ENCODE results near the gene KLHDC10. TPM values are rescaled to one million over a fixed set of nuclear protein-coding genes. Genes with fewer than 3 reads are reported as not detected.

The KLHDC10 gene
- total RNA-seq, 4 donors from 2014 or later: 17.0 to 28.8 (median 23.0) TPM

DNA sequence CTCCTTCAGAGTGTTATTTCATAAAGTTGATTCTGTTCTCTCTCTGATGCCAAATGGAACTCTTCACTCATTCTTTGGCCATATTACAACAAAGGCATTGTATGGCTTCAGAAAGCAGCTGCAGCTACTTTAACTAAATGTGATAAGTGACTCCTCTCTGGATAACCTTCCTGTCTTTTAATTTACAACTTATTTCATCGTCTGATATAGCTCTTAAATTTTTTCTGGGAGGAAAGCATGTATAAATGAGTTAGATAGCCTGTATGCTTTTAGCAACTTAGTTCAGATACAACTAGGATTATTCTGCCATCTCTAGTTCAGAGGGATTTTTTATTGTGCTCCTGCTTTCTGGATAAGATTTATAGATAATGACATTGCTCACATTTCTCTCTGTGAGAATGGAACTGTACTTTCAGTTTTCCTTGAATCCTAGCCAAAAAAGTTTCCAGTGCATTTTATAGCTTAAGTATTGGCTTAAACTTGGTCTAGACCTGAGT lies 57.5 kb downstream of the KLHDC10 start:
- Histone ChIP-seq H3K27me3 (no peaks in the 10 kb centered on the region), H3K27ac (peak overlapping the region in 2 of 4 donors; percentile 2 to 8), H3K36me3 (peaks cover 4 to 82% of the 10 kb centered on the region in 2 donors), H3K4me1 (peaks cover 0 to 20% (median 9%) of the 10 kb centered on the region in 3 donors), H3K4me3 (no peak overlapping the region), H3K9me3 (no peaks in the 10 kb centered on the region)
- TF ChIP-seq, protein P1, sequence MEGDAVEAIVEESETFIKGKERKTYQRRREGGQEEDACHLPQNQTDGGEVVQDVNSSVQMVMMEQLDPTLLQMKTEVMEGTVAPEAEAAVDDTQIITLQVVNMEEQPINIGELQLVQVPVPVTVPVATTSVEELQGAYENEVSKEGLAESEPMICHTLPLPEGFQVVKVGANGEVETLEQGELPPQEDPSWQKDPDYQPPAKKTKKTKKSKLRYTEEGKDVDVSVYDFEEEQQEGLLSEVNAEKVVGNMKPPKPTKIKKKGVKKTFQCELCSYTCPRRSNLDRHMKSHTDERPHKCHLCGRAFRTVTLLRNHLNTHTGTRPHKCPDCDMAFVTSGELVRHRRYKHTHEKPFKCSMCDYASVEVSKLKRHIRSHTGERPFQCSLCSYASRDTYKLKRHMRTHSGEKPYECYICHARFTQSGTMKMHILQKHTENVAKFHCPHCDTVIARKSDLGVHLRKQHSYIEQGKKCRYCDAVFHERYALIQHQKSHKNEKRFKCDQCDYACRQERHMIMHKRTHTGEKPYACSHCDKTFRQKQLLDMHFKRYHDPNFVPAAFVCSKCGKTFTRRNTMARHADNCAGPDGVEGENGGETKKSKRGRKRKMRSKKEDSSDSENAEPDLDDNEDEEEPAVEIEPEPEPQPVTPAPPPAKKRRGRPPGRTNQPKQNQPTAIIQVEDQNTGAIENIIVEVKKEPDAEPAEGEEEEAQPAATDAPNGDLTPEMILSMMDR (IDR thresholded peaks at IDR 0.05): no peak
- no peak for TF ChIP-seq EP300 (IDR thresholded peaks at IDR 0.05)
- no peak for TF ChIP-seq POLR2A (IDR thresholded peaks at IDR 0.05)
- TF ChIP-seq POLR2AphosphoS5 (IDR thresholded peaks at IDR 0.05): no peak
- ATAC-seq: no peak
- 0 to 22% methylated on average over 1 of the region's 1 CpG for WGBS, 2 donors (ENCODE audit: low coverage in 1 of 2)

DNA sequence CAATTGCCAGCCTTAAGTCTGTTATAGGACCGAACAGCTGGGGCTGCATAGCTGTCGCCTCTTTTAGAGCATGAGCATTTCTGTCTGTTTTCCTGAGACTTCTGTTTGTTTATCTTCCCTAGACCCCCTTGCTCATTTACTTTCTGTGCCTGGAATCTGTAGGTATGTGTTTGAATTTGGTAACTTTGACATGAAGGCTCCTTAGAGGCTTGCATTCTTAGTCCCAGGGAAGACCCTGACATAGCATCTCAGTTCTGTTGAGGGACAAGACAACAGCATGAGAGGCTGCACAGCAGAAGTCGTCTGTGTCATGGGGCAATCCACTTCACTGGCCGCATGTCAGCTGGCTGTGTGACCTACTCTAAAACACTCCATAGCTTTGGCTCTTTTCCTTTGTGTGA lies 58.7 kb downstream of the KLHDC10 start:
- Histone ChIP-seq H3K4me1 (peaks cover 0 to 20% (median 9%) of the 10 kb centered on the region in 3 donors), H3K4me3 (no peak overlapping the region), H3K27ac (no peak overlapping the region), H3K9me3 (no peaks in the 10 kb centered on the region), H3K36me3 (peaks cover 4 to 82% of the 10 kb centered on the region in 2 donors), H3K27me3 (no peaks in the 10 kb centered on the region)
- TF ChIP-seq, protein P1 (IDR thresholded peaks at IDR 0.05): no peak
- TF ChIP-seq EP300 (IDR thresholded peaks at IDR 0.05): no peak
- 81 to 100% methylated on average over 2 of the region's 4 CpGs for WGBS, 2 donors (ENCODE audit: low coverage in 1 of 2)
- ATAC-seq: no peak

DNA sequence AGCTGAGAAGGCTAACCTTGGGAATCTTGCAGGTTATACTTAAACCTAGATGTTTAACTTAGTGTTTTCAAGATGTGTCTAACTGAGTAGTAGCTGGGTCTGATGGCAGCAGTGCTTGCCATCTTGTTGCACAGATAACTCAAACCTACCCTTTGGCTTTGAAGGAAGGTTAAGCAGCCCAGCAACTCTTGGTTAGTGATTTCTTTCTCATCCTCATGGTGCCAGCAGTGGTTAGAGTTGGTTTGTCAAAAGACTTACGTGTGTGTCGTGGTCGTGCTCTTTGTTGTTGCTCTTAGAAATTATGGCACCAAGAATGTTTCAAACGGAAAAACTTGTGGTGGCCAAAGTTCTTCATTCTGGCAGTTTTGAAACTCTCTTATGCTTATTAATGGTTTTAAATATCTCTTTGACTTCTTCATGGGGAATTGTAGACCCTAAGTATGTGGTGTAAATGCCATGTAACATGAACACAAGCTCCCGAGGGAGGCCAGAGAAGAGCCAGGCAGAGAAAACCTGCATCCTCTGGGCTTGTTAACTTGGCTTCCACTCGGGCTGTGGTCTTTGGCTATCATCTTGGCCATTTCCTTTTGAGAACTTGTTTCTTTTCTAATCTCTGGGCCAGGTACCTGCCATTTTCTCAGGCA lies 61.0 kb downstream of the KLHDC10 start:
- no peaks in the 10 kb centered on the region for H3K27me3 ChIP-seq
- no peaks in the 10 kb centered on the region for H3K9me3 ChIP-seq
- no peak for TF ChIP-seq EP300 (IDR thresholded peaks at IDR 0.05)
- TF ChIP-seq, protein P1 (IDR thresholded peaks at IDR 0.05): no peak
- TF ChIP-seq POLR2A (IDR thresholded peaks at IDR 0.05): no peak
- no peak for TF ChIP-seq POLR2AphosphoS5 (IDR thresholded peaks at IDR 0.05)
- no peak overlapping the region for H3K27ac ChIP-seq
- peaks cover 0 to 20% (median 9%) of the 10 kb centered on the region in 3 donors for H3K4me1 ChIP-seq
- ATAC-seq: no peak
- no peak overlapping the region for H3K4me3 ChIP-seq
- H3K36me3 ChIP-seq: peaks cover 4 to 80% of the 10 kb centered on the region in 2 donors
- WGBS, 2 donors (ENCODE audit: low coverage in 1 of 2): 87 to 94% methylated on average over 3 to 6 of the region's 6 CpGs

DNA sequence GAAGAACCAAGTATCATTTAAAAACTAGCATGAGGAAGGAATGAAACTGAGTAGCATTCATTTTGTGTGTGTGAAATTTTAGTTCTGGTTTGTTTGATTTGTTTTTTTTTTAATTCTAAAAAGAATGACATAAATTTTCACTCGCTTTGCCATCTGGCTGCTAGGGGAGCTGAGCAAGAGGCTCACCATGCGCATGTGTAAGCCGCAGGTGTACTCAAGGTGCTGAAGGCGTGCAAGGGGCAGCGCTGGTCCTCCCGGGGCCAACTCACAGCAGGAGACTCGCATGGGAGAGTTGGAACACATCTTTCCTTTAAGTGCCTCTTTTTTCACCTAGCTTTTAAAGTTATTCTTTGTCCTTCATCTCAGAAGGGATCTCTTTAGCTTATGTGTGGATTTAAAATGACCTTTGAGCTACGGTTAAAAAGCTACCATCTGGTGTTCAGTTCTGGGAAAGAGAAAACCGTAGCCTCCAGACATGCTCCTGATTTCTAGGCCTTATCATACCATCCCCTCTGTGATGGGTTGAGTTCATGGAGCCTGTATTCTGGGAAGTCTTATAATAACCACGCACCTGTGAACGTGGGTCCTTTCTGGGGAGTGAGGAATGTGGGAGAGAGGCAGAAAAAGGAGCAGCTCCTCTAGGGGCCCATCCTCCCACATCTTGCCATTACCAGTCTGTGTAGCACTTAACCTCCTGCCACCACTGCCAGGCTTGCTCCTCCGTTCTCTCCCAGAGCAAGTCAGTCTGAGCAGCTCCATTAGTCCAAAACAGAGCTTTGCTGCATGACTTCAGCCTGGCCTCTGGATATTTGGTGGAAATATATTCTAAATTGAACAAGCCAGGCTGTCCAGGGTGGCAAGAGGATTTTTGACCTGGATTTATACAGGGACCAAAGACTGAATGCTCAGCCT lies 61.9 kb downstream of the KLHDC10 start:
- no peak for ATAC-seq
- Histone ChIP-seq H3K27ac (no peak overlapping the region), H3K9me3 (no peaks in the 10 kb centered on the region), H3K36me3 (peaks cover 4 to 73% of the 10 kb centered on the region in 2 donors), H3K4me3 (no peak overlapping the region), H3K4me1 (peaks cover 0 to 14% (median 7%) of the 10 kb centered on the region in 3 donors), H3K27me3 (no peaks in the 10 kb centered on the region)
- TF ChIP-seq POLR2AphosphoS5 (IDR thresholded peaks at IDR 0.05) (no peak), POLR2A (IDR thresholded peaks at IDR 0.05) (no peak), EP300 (IDR thresholded peaks at IDR 0.05) (no peak)
- TF ChIP-seq, protein P1 (IDR thresholded peaks at IDR 0.05): no peak
- WGBS, 2 donors (ENCODE audit: low coverage in 1 of 2): 96% methylated on average over 7 to 11 of the region's 12 CpGs
